ENCODE data around the gene KLHL36.
"Not testable (repeated sequence)": the region's sequence is repeated elsewhere in the genome, so short reads cannot be mapped to it uniquely, and the experiment has no call there.

Gene KLHL36

DNA sequence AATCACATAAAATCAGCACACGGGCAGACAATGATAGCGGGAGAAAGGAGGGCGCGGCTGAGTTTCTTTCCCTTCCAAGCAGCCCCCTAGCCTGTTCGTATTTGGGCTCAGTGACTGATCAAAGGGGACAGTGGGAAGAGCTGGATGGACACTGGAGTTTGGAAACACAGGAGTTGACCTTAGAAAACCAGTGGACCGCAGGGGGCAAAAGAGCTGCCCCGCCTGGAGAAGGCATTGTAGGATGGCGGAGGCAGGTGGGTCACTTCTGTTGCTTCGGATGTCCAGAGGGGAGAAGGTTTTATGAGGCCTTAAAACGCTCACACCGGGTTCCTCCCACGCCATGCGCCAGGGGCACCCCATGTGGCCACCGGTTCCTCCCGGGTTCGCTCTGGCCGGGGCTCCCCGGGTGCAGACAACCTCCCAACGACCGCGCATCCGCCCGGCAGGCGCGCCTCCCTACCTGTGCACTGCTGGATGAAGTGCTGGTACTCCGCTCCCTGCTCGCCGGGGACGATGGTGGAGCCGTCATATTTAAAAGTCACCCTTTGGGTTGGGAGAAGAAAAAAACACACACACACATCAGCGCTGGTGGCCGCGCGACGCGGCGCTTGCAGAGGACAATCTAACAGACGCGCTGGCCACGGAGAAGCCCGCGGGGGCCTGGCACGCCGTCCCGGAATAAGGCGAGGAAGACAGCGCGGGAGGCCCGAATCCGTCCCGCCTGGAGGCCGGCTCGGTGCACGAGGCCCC, 31.1 kb upstream of the KLHL36 start:
- peak; percentile 56 for DNase-seq (ENCODE audit: low spot score)
- TF ChIP-seq, protein P1, sequence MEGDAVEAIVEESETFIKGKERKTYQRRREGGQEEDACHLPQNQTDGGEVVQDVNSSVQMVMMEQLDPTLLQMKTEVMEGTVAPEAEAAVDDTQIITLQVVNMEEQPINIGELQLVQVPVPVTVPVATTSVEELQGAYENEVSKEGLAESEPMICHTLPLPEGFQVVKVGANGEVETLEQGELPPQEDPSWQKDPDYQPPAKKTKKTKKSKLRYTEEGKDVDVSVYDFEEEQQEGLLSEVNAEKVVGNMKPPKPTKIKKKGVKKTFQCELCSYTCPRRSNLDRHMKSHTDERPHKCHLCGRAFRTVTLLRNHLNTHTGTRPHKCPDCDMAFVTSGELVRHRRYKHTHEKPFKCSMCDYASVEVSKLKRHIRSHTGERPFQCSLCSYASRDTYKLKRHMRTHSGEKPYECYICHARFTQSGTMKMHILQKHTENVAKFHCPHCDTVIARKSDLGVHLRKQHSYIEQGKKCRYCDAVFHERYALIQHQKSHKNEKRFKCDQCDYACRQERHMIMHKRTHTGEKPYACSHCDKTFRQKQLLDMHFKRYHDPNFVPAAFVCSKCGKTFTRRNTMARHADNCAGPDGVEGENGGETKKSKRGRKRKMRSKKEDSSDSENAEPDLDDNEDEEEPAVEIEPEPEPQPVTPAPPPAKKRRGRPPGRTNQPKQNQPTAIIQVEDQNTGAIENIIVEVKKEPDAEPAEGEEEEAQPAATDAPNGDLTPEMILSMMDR (IDR thresholded peaks at IDR 0.05; ENCODE audit: extremely low read depth, missing control alignments) = no peak

DNA sequence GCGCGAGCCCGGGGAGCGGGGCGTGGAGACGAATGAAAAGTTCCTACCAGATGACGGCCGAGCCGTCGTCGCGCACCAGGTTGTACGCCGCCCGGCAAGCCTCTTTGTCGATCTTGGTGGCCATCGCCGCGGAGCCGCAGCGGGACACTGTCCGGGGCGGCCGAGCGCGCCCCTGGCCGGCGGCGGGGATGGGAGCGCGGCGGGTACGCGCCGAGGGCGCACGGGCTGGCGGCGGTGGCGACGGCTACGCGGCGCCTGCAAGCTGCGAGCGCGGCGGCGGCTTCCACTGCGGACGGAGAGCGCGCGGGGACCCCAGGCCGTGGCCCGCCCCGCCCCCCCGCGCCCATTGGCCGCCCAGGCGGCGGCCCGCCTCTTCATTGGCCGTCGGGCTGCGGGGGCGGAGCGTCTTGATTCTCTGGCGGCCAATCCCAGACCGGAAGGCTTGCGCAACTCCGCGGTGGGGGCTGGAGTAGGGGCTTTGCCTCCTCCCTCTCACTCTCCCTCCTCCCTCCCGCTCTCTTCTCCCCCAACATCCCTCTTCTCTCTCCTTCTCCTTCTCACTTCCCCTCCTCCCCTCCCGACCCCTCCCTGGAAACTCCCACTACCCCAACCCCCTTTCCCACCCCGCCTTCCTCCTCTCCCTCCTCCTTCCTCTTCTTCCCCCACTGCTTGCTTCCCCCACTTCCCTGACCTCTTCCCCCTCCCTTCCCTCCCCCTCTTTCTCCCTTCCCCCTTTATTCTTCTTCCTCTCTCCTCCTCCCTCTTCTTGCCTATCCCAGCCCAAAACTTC, 30.3 kb upstream of the KLHL36 start, which contains the start of gene COTL1:
COTL1 (minus strand) TSS at position 288 of the 790 bp plus-strand sequence; CDS start at position 124, 164 bp downstream.
- TF ChIP-seq, protein P1 (IDR thresholded peaks at IDR 0.05; ENCODE audit: extremely low read depth, missing control alignments) = no peak
- DNase-seq (ENCODE audit: low spot score) = peak; percentile 97

DNA sequence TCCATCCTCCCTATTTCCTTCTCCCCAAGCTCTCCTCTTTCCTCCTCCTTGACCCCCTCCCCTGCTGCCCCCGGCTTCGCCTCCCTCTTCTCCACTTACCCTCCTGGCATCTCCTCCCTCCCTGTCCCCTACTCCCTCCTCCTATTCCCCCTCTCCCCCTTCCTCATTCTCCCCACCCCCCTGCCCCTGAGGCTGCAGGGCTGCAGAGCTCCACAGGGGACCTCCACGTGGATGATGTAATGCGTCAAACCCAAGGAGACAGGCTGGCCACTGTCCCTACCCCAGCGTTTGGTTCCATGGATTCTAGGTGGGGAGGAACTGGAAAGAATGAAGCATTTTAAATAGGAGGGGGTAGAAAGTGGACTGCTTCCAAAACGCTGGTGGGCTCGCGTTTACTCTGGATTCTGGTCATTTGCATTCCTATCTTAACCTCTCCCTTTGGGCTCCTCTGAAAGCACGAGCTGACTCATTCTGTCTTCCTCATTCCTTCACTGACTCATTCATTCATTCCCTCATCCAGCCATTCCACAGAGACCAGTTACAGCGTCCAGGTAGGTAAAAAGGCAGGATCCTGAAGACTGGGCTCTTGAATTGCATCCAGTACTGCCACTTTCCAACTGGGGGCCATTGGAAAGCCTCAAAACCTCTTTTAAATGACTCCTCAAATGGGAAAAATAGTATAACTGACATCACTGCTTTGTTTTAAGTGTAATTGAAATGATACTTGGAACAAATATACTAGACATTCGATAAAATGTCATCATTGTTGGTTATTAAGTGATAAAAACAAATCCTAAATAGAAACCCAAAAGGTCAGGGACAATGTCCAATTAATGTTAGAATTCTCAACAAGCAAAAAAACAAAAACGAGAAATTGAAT, 29.5 kb upstream of the KLHL36 start:
- TF ChIP-seq, protein P1 (IDR thresholded peaks at IDR 0.05; ENCODE audit: extremely low read depth, missing control alignments) = no peak
- no peak for DNase-seq (ENCODE audit: low spot score)

DNA sequence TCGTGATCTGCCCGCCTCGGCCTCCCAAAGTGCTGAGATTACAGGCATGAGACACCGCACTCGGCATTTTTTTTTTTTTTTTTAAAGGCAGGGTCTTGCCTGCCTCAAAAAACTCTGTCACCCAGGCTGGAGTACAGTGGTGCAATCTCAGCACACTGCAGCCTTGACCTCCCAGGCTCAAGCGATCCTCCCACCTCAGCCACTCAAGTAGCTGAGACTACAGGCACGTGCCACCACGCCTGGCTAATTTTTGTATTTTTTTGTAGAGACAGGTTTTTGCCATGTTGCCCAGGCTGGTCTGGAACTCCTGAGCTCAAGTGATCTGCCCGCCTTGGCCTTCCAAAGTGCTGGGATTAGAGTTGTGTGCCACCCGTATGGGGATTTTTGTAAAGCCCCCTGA, 27.4 kb upstream of the KLHL36 start:
- not testable (repeated sequence) for DNase-seq (ENCODE audit: low spot score)

DNA sequence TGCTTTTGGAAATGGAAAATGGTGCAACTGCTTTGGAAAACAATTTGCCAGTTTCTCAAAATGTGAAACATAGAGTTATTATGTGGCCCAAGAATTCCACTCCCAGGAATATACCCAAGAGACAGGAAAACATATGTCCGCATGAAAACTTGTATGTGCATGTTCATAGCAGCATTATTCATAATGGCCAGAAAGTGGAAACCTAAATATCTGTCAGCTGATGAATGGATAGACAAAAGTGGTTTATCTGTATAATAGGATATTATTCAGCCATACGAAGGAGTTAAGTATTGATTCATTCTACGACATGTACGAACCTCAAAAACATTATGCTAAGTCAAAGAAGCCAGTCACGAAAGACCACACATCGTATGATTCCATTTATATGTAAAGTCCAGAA, 22.8 kb upstream of the KLHL36 start:
- TF ChIP-seq, protein P1 (IDR thresholded peaks at IDR 0.05; ENCODE audit: extremely low read depth, missing control alignments) = no peak
- no peak for DNase-seq (ENCODE audit: low spot score)

DNA sequence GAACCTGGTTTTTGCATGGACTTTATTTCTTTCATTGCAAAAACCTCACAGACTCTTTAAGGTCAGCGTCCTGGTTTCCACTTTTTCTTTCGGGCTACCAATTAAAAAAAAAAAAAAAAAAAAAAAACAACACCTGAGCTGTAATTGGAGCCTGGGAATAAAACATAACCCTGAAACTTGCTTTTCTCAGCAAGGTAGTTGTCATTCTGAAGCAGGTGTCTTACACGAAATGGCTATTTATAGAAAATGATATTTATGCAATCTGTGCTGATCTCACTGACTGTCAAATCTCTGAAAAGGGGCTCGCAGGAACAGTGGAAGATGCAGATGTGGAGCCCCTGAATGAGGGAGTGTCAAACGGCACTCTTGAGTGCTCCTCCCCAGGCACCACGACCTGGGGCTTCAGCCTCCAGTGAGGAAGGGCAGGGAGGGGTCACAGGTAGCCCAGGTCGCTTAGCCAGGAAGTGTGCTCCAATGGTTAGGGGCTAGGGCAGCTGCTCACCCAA, 20.0 kb upstream of the KLHL36 start:
- TF ChIP-seq, protein P1 (IDR thresholded peaks at IDR 0.05; ENCODE audit: extremely low read depth, missing control alignments) = no peak
- no peak for DNase-seq (ENCODE audit: low spot score)

DNA sequence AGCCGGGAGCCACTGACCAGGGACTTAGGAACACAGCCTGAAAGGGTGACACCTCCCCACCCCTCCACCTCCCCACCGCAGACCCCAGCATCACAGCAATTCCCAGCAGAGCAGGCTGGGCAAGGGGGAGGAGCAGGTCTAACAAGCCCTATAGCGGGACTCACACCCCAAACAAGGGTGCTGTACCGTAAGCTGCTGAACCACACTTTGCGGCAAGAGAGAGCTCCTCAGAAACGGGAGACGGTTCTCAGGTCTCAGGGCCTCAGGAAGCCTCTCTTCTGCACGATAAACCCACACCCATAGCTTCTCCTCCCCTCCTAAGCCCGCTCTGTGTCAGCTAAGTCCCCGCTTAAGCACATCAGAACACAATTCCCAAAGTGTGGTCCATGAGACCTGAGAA, 18.7 kb upstream of the KLHL36 start:
- TF ChIP-seq, protein P1 (IDR thresholded peaks at IDR 0.05; ENCODE audit: extremely low read depth, missing control alignments) = no peak
- no peak for DNase-seq (ENCODE audit: low spot score)
